ENCODE data around the gene PPP4R3B.

GRCh38 chr2:55556809-55557208, 60.6 kb downstream of the PPP4R3B start:
- TF ChIP-seq, protein P1, sequence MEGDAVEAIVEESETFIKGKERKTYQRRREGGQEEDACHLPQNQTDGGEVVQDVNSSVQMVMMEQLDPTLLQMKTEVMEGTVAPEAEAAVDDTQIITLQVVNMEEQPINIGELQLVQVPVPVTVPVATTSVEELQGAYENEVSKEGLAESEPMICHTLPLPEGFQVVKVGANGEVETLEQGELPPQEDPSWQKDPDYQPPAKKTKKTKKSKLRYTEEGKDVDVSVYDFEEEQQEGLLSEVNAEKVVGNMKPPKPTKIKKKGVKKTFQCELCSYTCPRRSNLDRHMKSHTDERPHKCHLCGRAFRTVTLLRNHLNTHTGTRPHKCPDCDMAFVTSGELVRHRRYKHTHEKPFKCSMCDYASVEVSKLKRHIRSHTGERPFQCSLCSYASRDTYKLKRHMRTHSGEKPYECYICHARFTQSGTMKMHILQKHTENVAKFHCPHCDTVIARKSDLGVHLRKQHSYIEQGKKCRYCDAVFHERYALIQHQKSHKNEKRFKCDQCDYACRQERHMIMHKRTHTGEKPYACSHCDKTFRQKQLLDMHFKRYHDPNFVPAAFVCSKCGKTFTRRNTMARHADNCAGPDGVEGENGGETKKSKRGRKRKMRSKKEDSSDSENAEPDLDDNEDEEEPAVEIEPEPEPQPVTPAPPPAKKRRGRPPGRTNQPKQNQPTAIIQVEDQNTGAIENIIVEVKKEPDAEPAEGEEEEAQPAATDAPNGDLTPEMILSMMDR (conservative IDR thresholded peaks at IDR 0.05; ENCODE audit: low read depth in 2 of 2) = no peak
- TF ChIP-seq POLR2AphosphoS5 (IDR thresholded peaks at IDR 0.05; ENCODE audit: low read depth) (no peak), EZH2phosphoT487 (IDR thresholded peaks at IDR 0.05; ENCODE audit: unreplicated experiment) (no peak), ZNF462 (CRISPR knock-in tag; IDR thresholded peaks at IDR 0.05) (no peak), EZH2 (IDR thresholded peaks at IDR 0.05; ENCODE audit: low read depth, unreplicated experiment) (no peak), ZNF114 (CRISPR knock-in tag; IDR thresholded peaks at IDR 0.05) (no peak), CREB1 (CRISPR knock-in tag; IDR thresholded peaks at IDR 0.05; ENCODE audit: low read depth) (no peak), JUNB (IDR thresholded peaks at IDR 0.05; ENCODE audit: unreplicated experiment) (no peak)
- TF ChIP-seq, protein P2, sequence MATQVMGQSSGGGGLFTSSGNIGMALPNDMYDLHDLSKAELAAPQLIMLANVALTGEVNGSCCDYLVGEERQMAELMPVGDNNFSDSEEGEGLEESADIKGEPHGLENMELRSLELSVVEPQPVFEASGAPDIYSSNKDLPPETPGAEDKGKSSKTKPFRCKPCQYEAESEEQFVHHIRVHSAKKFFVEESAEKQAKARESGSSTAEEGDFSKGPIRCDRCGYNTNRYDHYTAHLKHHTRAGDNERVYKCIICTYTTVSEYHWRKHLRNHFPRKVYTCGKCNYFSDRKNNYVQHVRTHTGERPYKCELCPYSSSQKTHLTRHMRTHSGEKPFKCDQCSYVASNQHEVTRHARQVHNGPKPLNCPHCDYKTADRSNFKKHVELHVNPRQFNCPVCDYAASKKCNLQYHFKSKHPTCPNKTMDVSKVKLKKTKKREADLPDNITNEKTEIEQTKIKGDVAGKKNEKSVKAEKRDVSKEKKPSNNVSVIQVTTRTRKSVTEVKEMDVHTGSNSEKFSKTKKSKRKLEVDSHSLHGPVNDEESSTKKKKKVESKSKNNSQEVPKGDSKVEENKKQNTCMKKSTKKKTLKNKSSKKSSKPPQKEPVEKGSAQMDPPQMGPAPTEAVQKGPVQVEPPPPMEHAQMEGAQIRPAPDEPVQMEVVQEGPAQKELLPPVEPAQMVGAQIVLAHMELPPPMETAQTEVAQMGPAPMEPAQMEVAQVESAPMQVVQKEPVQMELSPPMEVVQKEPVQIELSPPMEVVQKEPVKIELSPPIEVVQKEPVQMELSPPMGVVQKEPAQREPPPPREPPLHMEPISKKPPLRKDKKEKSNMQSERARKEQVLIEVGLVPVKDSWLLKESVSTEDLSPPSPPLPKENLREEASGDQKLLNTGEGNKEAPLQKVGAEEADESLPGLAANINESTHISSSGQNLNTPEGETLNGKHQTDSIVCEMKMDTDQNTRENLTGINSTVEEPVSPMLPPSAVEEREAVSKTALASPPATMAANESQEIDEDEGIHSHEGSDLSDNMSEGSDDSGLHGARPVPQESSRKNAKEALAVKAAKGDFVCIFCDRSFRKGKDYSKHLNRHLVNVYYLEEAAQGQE (IDR thresholded peaks at IDR 0.05; ENCODE audit: unreplicated experiment) = no peak
- TF ChIP-seq, protein P3, sequence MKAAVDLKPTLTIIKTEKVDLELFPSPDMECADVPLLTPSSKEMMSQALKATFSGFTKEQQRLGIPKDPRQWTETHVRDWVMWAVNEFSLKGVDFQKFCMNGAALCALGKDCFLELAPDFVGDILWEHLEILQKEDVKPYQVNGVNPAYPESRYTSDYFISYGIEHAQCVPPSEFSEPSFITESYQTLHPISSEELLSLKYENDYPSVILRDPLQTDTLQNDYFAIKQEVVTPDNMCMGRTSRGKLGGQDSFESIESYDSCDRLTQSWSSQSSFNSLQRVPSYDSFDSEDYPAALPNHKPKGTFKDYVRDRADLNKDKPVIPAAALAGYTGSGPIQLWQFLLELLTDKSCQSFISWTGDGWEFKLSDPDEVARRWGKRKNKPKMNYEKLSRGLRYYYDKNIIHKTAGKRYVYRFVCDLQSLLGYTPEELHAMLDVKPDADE (IDR thresholded peaks at IDR 0.05) = no peak

All from GM23338 (cell line).